ENCODE results near the gene MYOM1. TPM values are rescaled to one million over a fixed set of nuclear protein-coding genes. Genes with fewer than 3 reads are reported as not detected.

MYOM1 gene
- total RNA-seq, 2 experiments from 2014 or later: 0.90 to 1.2 TPM

- intact Hi-C loops (cut with micrococcal nuclease): no loop called here
- Mint-ChIP-seq H3K4me1 (ENCODE audit: low read depth) (no peaks in the 10 kb centered on the region), H3K27me3 (peaks cover 2% of the 10 kb centered on the region), H3K27ac (no peak overlapping the region), H3K4me3 (no peak overlapping the region), H3K36me3 (no peaks in the 10 kb centered on the region), H3K9me3 (no peaks in the 10 kb centered on the region)
- CTCF ChIA-PET: interaction anchor here (0.9 to 1.2 kb wide), 2 partner anchors 42 to 65 kb away, joined by 3 to 5 read pairs; no protein-coding TSS in a partner anchor
- POLR2A ChIA-PET: interaction anchor here (0.5 kb wide), 1 partner anchor 104 kb away, joined by 4 read pairs; no protein-coding TSS in a partner anchor
- no peak for DNase-seq
Observed at GRCh38 chr18:3193331-3193730, 26.4 kb downstream of the MYOM1 start.

GRCh38 chr18:3192752-3193151, 27.0 kb downstream of the MYOM1 start:
- no peak for DNase-seq
- ChIA-PET CTCF (interaction anchor here (0.9 to 1.2 kb wide), 3 partner anchors 13 to 64 kb away, joined by 3 read pairs; partner anchors contain the start of gene MYL12A), POLR2A (no interaction called here)
- Mint-ChIP-seq H3K4me3 (no peak overlapping the region), H3K9me3 (no peaks in the 10 kb centered on the region), H3K36me3 (no peaks in the 10 kb centered on the region), H3K27ac (no peak overlapping the region), H3K4me1 (ENCODE audit: low read depth) (no peaks in the 10 kb centered on the region), H3K27me3 (peaks cover 2% of the 10 kb centered on the region)
- intact Hi-C loops (cut with micrococcal nuclease): no loop called here

GRCh38 chr18:3192286-3192685, 27.5 kb downstream of the MYOM1 start:
- Mint-ChIP-seq H3K36me3 (no peaks in the 10 kb centered on the region), H3K27me3 (peaks cover 2% of the 10 kb centered on the region), H3K9me3 (no peaks in the 10 kb centered on the region), H3K4me1 (ENCODE audit: low read depth) (no peaks in the 10 kb centered on the region), H3K27ac (no peak overlapping the region), H3K4me3 (no peak overlapping the region)
- ChIA-PET POLR2A (no interaction called here), CTCF (interaction anchor here (1.0 to 1.2 kb wide), 2 partner anchors 12 to 55 kb away, joined by 3 read pairs; partner anchors contain the start of gene MYL12A)
- no peak for DNase-seq
- intact Hi-C loops (cut with micrococcal nuclease): no loop called here

GRCh38 chr18:3190610-3191009, 29.2 kb downstream of the MYOM1 start:
- Mint-ChIP-seq H3K36me3 (no peaks in the 10 kb centered on the region), H3K4me3 (no peak overlapping the region), H3K4me1 (ENCODE audit: low read depth) (no peaks in the 10 kb centered on the region), H3K27me3 (peaks cover 2% of the 10 kb centered on the region), H3K27ac (no peak overlapping the region), H3K9me3 (no peaks in the 10 kb centered on the region)
- no peak for DNase-seq
- ChIA-PET POLR2A (no interaction called here), CTCF (interaction anchor here (1.1 to 2.8 kb wide), 2 partner anchors 55 to 196 kb away, joined by 3 to 10 read pairs; no protein-coding TSS in a partner anchor)
- intact Hi-C loops (cut with micrococcal nuclease): no loop called here

- H3K4me1 Mint-ChIP-seq (ENCODE audit: low read depth): no peaks in the 10 kb centered on the region
- POLR2A ChIA-PET: no interaction called here
- H3K9me3 Mint-ChIP-seq: no peaks in the 10 kb centered on the region
- no peak overlapping the region for H3K27ac Mint-ChIP-seq
- intact Hi-C loops (cut with micrococcal nuclease): no loop called here
- no peak overlapping the region for H3K4me3 Mint-ChIP-seq
- no peaks in the 10 kb centered on the region for H3K36me3 Mint-ChIP-seq
- CTCF ChIA-PET: interaction anchor here (1.1 to 2.8 kb wide), 3 partner anchors 38 to 195 kb away, joined by 3 to 10 read pairs (median 5); no protein-coding TSS in a partner anchor
- DNase-seq: no peak
- peaks cover 2% of the 10 kb centered on the region for H3K27me3 Mint-ChIP-seq
Observed at GRCh38 chr18:3189884-3190283, 29.9 kb downstream of the MYOM1 start.

GRCh38 chr18:3186678-3187658, 32.8 kb downstream of the MYOM1 start:
- Mint-ChIP-seq H3K27ac (no peak overlapping the region), H3K4me1 (ENCODE audit: low read depth) (no peaks in the 10 kb centered on the region), H3K36me3 (no peaks in the 10 kb centered on the region), H3K4me3 (no peak overlapping the region), H3K27me3 (peaks cover 1% of the 10 kb centered on the region), H3K9me3 (no peaks in the 10 kb centered on the region)
- intact Hi-C loops (cut with micrococcal nuclease): no loop called here
- ChIA-PET CTCF (no interaction called here), POLR2A (no interaction called here)
- no peak for DNase-seq

- Mint-ChIP-seq H3K36me3 (no peaks in the 10 kb centered on the region), H3K27me3 (no peaks in the 10 kb centered on the region), H3K9me3 (no peaks in the 10 kb centered on the region), H3K27ac (no peak overlapping the region), H3K4me3 (no peak overlapping the region), H3K4me1 (ENCODE audit: low read depth) (no peaks in the 10 kb centered on the region)
- ChIA-PET POLR2A (no interaction called here), CTCF (interaction anchor here (1.4 kb wide), 1 partner anchor 33 kb away, joined by 6 read pairs; no protein-coding TSS in a partner anchor)
- intact Hi-C loops (cut with micrococcal nuclease): no loop called here
- no peak for DNase-seq
Observed at GRCh38 chr18:3184275-3184963, 35.3 kb downstream of the MYOM1 start.

- no peaks in the 10 kb centered on the region for H3K9me3 Mint-ChIP-seq
- no peaks in the 10 kb centered on the region for H3K27me3 Mint-ChIP-seq
- H3K36me3 Mint-ChIP-seq: no peaks in the 10 kb centered on the region
- no peak overlapping the region for H3K27ac Mint-ChIP-seq
- no peak overlapping the region for H3K4me3 Mint-ChIP-seq
- ChIA-PET POLR2A (no interaction called here), CTCF (no interaction called here)
- intact Hi-C loops (cut with micrococcal nuclease): no loop called here
- no peak for DNase-seq
- H3K4me1 Mint-ChIP-seq (ENCODE audit: low read depth): no peaks in the 10 kb centered on the region
Observed at GRCh38 chr18:3183103-3183717, 36.6 kb downstream of the MYOM1 start.

- Mint-ChIP-seq H3K36me3 (no peaks in the 10 kb centered on the region), H3K9me3 (no peaks in the 10 kb centered on the region), H3K4me1 (ENCODE audit: low read depth) (no peaks in the 10 kb centered on the region), H3K27me3 (no peaks in the 10 kb centered on the region), H3K27ac (no peak overlapping the region), H3K4me3 (no peak overlapping the region)
- ChIA-PET POLR2A (no interaction called here), CTCF (interaction anchor here (0.8 to 1.4 kb wide), 3 partner anchors 12 to 171 kb away, joined by 3 read pairs; no protein-coding TSS in a partner anchor)
- no peak for DNase-seq
- intact Hi-C loops (cut with micrococcal nuclease): no loop called here
Observed at GRCh38 chr18:3180325-3180724, 39.4 kb downstream of the MYOM1 start.

- CTCF ChIA-PET: interaction anchor here (0.8 to 1.4 kb wide), 4 partner anchors 13 to 171 kb away, joined by 3 read pairs; no protein-coding TSS in a partner anchor
- Mint-ChIP-seq H3K4me1 (ENCODE audit: low read depth) (no peaks in the 10 kb centered on the region), H3K27ac (no peak overlapping the region), H3K4me3 (no peak overlapping the region), H3K36me3 (no peaks in the 10 kb centered on the region), H3K27me3 (no peaks in the 10 kb centered on the region), H3K9me3 (no peaks in the 10 kb centered on the region)
- DNase-seq: no peak
- intact Hi-C loops (cut with micrococcal nuclease): no loop called here
- POLR2A ChIA-PET: no interaction called here
Observed at GRCh38 chr18:3179430-3180089, 40.2 kb downstream of the MYOM1 start.

- Mint-ChIP-seq H3K27ac (no peak overlapping the region), H3K36me3 (no peaks in the 10 kb centered on the region), H3K27me3 (no peaks in the 10 kb centered on the region), H3K9me3 (no peaks in the 10 kb centered on the region), H3K4me1 (ENCODE audit: low read depth) (no peaks in the 10 kb centered on the region), H3K4me3 (no peak overlapping the region)
- peak; percentile 21 for DNase-seq
- CTCF ChIA-PET: interaction anchor here (1.4 to 1.6 kb wide), 2 partner anchors 27 to 68 kb away, joined by 3 read pairs; no protein-coding TSS in a partner anchor
- POLR2A ChIA-PET: no interaction called here
- intact Hi-C loops (cut with micrococcal nuclease): no loop called here
Observed at GRCh38 chr18:3177902-3178687, 41.7 kb downstream of the MYOM1 start.

All from activated CD4-positive, alpha-beta memory T cell treated with anti-CD3 and anti-CD28 coated beads for 36 hours (primary cell).